Breast epithelium (tissue), 4 donors: Measurements from ENCODE around the gene FAAP100. TPM values are rescaled to one million over a fixed set of nuclear protein-coding genes. Genes with fewer than 3 reads are reported as not detected.

ENCODE experiments used
- DNase-seq, 2 donors: peaks; one replicate each; pipeline ENCODE4 v3.0.0-alpha.2; 2019; ENCODE audit warnings: low spot score in 2 of 2
- H3K27ac ChIP-seq, 2 donors: fragments of 200-600 bp; sonication (generic) in 1 of 2; one replicate each; pipeline ENCODE4 v1.5.1; 2016 to 2019; ENCODE audit warnings: mild to moderate bottlenecking in 1 of 2
- H3K27me3 ChIP-seq, 2 donors: fragments of 200-600 bp; sonication (generic) in 1 of 2; one replicate each; pipeline versions ENCODE4 v1.5.1 to v1.6.0; 2017 to 2019; ENCODE audit warnings: control low read depth in 1 of 2, mild to moderate bottlenecking in 1 of 2
- H3K36me3 ChIP-seq: fragments of 200-600 bp; one replicate; pipeline ENCODE4 v1.5.1; 2019
- H3K4me1 ChIP-seq, 2 donors: fragments of 200-600 bp; sonication (generic); one replicate each; pipeline ENCODE4 v1.5.1; 2016 to 2019; ENCODE audit warnings: control low read depth in 1 of 2
- H3K4me3 ChIP-seq, 3 donors: fragments of 200-600 bp; sonication (generic); 1 replicate in 2 of 3; 2 replicates in 1 of 3; pipeline ENCODE4 v1.5.1; 2016 to 2019; ENCODE audit warnings: mild to moderate bottlenecking in 3 of 3, moderate library complexity in 2 of 3
- H3K9me3 ChIP-seq, 2 donors: fragments of 200-600 bp; sonication (generic) in 1 of 2; one replicate each; pipeline ENCODE4 v1.5.1; 2016 to 2019; ENCODE audit warnings: control low read depth in 1 of 2
- POLR2A ChIP-seq: fragments of 450-650 bp; IDR thresholded peaks from one replicate; pipeline ENCODE4 v1.6.1; 2016; ENCODE audit warnings: antibody characterized with exemption, mild to moderate bottlenecking, moderate library complexity
- POLR2AphosphoS5 ChIP-seq, 3 donors: sonication (generic); formaldehyde crosslinking; IDR thresholded peaks; one replicate each; pipeline ENCODE4 v1.6.1; 2017; ENCODE audit warnings: antibody characterized with exemption in 3 of 3
- intact Hi-C: fragments of 100-400 bp; cut with DNase I; formaldehyde crosslinking; loops from one replicate; pipeline ENCODE4 v1.15.1; 2023; ENCODE audit warnings: low total_unique reads
- total RNA-seq, 3 donors: library from RNA; depleted of rRNA; stranded (reverse); fragments of >200 nt; gene quantifications; one replicate each; pipeline ENCODE4 v1.1.0, GENCODE V29; 2016
- TF ChIP-seq, protein P1 (sequence below), 3 donors: fragments of 450-650 bp; IDR thresholded peaks; one replicate each; pipeline ENCODE4 v1.5.1; 2016 to 2017; ENCODE audit warnings: antibody characterized with exemption in 3 of 3, mild to moderate bottlenecking in 3 of 3, moderate library complexity in 3 of 3

Gene FAAP100
- total RNA-seq, 3 donors from 2014 or later: 13.0 to 23.1 (median 20.6) TPM

DNA sequence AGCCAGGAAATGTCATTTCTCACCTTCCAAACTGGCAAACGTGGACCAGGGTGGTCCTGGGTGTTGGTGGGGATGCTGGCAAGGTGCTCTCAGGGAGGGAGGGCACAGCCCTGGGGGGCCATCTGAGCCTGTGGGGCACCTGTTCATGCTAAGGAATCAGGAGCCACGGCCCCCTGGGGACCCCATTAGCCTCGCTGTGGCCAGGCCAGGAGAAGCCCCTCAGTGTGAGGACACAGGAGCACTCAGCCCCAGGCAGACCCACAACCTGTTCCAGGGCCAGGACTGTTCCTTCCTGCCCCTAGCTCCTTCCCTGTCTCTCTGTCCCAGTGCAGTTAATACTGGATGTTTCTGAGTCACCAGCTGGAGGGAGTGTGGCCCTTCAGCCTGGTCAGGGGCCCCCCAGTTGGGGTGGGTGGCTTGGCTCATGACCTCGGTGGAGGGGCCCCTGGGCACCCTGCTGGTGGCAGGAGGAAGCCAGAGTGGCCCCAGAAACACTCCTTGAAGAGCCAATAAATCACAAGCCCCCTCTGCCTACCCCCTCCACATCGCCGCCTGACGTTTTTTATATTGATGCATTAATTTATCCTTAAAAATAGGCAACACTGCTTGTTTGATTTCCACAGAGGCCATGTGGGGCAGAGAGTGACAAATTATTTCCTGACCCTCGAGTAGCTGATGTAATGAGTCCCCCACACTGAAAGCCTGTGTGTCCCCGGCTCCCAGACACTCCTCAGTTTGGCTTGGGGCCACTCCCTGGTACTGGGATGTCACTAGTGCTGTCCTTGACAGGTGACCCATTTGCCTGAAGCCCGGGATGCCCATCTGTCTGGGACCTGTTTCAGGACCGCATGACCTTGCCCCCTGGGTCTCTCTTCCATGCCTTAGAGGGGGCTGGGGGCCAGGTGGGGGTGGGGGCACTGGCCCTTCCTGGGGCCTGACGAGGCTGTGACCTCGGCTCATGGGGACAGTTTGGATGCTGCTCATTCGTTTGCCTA lies 61.9 kb downstream of the FAAP100 start:
- TF ChIP-seq, protein P1, sequence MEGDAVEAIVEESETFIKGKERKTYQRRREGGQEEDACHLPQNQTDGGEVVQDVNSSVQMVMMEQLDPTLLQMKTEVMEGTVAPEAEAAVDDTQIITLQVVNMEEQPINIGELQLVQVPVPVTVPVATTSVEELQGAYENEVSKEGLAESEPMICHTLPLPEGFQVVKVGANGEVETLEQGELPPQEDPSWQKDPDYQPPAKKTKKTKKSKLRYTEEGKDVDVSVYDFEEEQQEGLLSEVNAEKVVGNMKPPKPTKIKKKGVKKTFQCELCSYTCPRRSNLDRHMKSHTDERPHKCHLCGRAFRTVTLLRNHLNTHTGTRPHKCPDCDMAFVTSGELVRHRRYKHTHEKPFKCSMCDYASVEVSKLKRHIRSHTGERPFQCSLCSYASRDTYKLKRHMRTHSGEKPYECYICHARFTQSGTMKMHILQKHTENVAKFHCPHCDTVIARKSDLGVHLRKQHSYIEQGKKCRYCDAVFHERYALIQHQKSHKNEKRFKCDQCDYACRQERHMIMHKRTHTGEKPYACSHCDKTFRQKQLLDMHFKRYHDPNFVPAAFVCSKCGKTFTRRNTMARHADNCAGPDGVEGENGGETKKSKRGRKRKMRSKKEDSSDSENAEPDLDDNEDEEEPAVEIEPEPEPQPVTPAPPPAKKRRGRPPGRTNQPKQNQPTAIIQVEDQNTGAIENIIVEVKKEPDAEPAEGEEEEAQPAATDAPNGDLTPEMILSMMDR (IDR thresholded peaks at IDR 0.05): no peak
- TF ChIP-seq POLR2AphosphoS5 (IDR thresholded peaks at IDR 0.05) (no peak), POLR2A (no peak)
- intact Hi-C loops: loop anchor here (10.0 kb wide), 1 partner anchor 235 kb away; no protein-coding TSS in a partner anchor
- Histone ChIP-seq H3K27me3 (no peaks in the 10 kb centered on the region), H3K4me1 (no peaks in the 10 kb centered on the region), H3K9me3 (no peaks in the 10 kb centered on the region), H3K36me3 (no peaks in the 10 kb centered on the region), H3K4me3 (no peak overlapping the region), H3K27ac (no peak overlapping the region)
- no peak for DNase-seq

Other genes with a start within 250 kb of the FAAP100 start
- 10 to 100 TPM in 2 of 3 donors, 1 to 10 TPM in 1; 7.4 to 17.0 (median 11.7) TPM for gene BAHCC1, start 156.9 kb downstream of the FAAP100 start, total RNA-seq
- 1,000 to 10,000 TPM; 2,222 to 2,764 (median 2,750) TPM for gene ACTG1, start 39.6 kb downstream of the FAAP100 start, total RNA-seq
- gene FSCN2, start 24.0 kb downstream of the FAAP100 start, total RNA-seq: 1 to 10 TPM in 2 of 3 donors, under 1 TPM in 1; 0.48 to 3.2 (median 1.6) TPM
- gene NPLOC4, start 84.8 kb upstream of the FAAP100 start, total RNA-seq: 10 to 100 TPM; 56.0 to 69.0 (median 57.8) TPM
- 1 to 10 TPM in 2 of 3 donors, under 1 TPM in 1; 0.80 to 3.5 (median 2.6) TPM for gene TSPAN10, start 84.8 kb upstream of the FAAP100 start, total RNA-seq
- 1 to 10 TPM in 1 of 3 donors, not detected in 2; 1.9 TPM for gene PDE6G, start 104.2 kb upstream of the FAAP100 start, total RNA-seq
- 10 to 100 TPM; 34.4 to 43.6 (median 42.6) TPM for gene OXLD1, start 114.3 kb upstream of the FAAP100 start, total RNA-seq
- 10 to 100 TPM in 2 of 3 donors, 1 to 10 TPM in 1; 8.6 to 14.4 (median 11.6) TPM for gene CCDC137, start 114.4 kb upstream of the FAAP100 start, total RNA-seq
- gene ARL16, start 131.4 kb upstream of the FAAP100 start, total RNA-seq: 10 to 100 TPM; 34.9 to 44.2 (median 37.5) TPM
- gene HGS, start 131.7 kb upstream of the FAAP100 start, total RNA-seq: 10 to 100 TPM; 61.0 to 75.0 (median 64.6) TPM
- 10 to 100 TPM; 18.4 to 32.3 (median 32.1) TPM for gene MRPL12, start 151.0 kb upstream of the FAAP100 start, total RNA-seq
- 10 to 100 TPM in 2 of 3 donors, 1 to 10 TPM in 1; 9.8 to 28.0 (median 24.4) TPM for gene SLC25A10, start 159.9 kb upstream of the FAAP100 start, total RNA-seq